Measurements from ENCODE around the gene GFI1B. TPM values are rescaled to one million over a fixed set of nuclear protein-coding genes. Genes with fewer than 3 reads are reported as not detected.
"Not testable (repeated sequence)": the region's sequence is repeated elsewhere in the genome, so short reads cannot be mapped to it uniquely, and the experiment has no call there.

GFI1B gene
- total RNA-seq, 2 experiments from 2014 or later = not detected

GRCh38 chr9:132955123-132955522, 23.4 kb upstream of the GFI1B start:
- no peaks in the 10 kb centered on the region for H3K36me3 Mint-ChIP-seq (ENCODE audit: low read depth)
- POLR2A ChIA-PET = no interaction called here
- no peak for TF ChIP-seq CTCF (IDR thresholded peaks at IDR 0.05)
- H3K4me1 Mint-ChIP-seq (ENCODE audit: low read depth) = no peaks in the 10 kb centered on the region
- H3K27me3 Mint-ChIP-seq = no peaks in the 10 kb centered on the region
- intact Hi-C loops (cut with micrococcal nuclease) = no loop called here
- CTCF ChIA-PET = no interaction called here
- H3K4me3 Mint-ChIP-seq = no peak overlapping the region
- H3K27ac Mint-ChIP-seq = no peak overlapping the region
- peaks cover 5% of the 10 kb centered on the region for H3K9me3 Mint-ChIP-seq
- no peak for ATAC-seq
- DNase-seq = no peak

GRCh38 chr9:132955768-132956167, 22.7 kb upstream of the GFI1B start:
- no peak for TF ChIP-seq CTCF (IDR thresholded peaks at IDR 0.05)
- CTCF ChIA-PET = no interaction called here
- DNase-seq (no peak), ATAC-seq (no peak)
- Mint-ChIP-seq H3K4me3 (no peak overlapping the region), H3K4me1 (ENCODE audit: low read depth) (no peaks in the 10 kb centered on the region), H3K9me3 (peaks cover 5% of the 10 kb centered on the region), H3K36me3 (ENCODE audit: low read depth) (no peaks in the 10 kb centered on the region), H3K27ac (no peak overlapping the region), H3K27me3 (no peaks in the 10 kb centered on the region)
- POLR2A ChIA-PET = no interaction called here
- intact Hi-C loops (cut with micrococcal nuclease) = no loop called here

GRCh38 chr9:132957805-132958204, 20.7 kb upstream of the GFI1B start:
- TF ChIP-seq CTCF (IDR thresholded peaks at IDR 0.05) = no peak

GRCh38 chr9:132961002-132961401, 17.5 kb upstream of the GFI1B start:
- ATAC-seq (no peak), DNase-seq (no peak)
- peaks cover 5% of the 10 kb centered on the region for H3K9me3 Mint-ChIP-seq
- no peak overlapping the region for H3K4me3 Mint-ChIP-seq
- intact Hi-C loops (cut with micrococcal nuclease) = no loop called here
- no peak for TF ChIP-seq CTCF (IDR thresholded peaks at IDR 0.05)
- no peak overlapping the region for H3K27ac Mint-ChIP-seq
- ChIA-PET CTCF (no interaction called here), POLR2A (no interaction called here)
- H3K36me3 Mint-ChIP-seq (ENCODE audit: low read depth) = no peaks in the 10 kb centered on the region
- no peaks in the 10 kb centered on the region for H3K4me1 Mint-ChIP-seq (ENCODE audit: low read depth)
- peaks cover 3% of the 10 kb centered on the region for H3K27me3 Mint-ChIP-seq

More at GRCh38 chr9:132957805-132958204, 20.7 kb upstream of the GFI1B start:
- ATAC-seq (no peak), DNase-seq (no peak)
- CTCF ChIA-PET = no interaction called here
- H3K36me3 Mint-ChIP-seq (ENCODE audit: low read depth) = no peaks in the 10 kb centered on the region
- no peak overlapping the region for H3K4me3 Mint-ChIP-seq
- H3K27me3 Mint-ChIP-seq = peaks cover 3% of the 10 kb centered on the region
- no peak overlapping the region for H3K27ac Mint-ChIP-seq
- POLR2A ChIA-PET = no interaction called here
- intact Hi-C loops (cut with micrococcal nuclease) = no loop called here
- H3K9me3 Mint-ChIP-seq = peaks cover 5% of the 10 kb centered on the region
- H3K4me1 Mint-ChIP-seq (ENCODE audit: low read depth) = no peaks in the 10 kb centered on the region

GRCh38 chr9:132965478-132965877, 13.0 kb upstream of the GFI1B start:
- ChIA-PET POLR2A (no interaction called here), CTCF (no interaction called here)
- no peak for TF ChIP-seq CTCF (IDR thresholded peaks at IDR 0.05)
- Mint-ChIP-seq H3K4me1 (ENCODE audit: low read depth) (no peaks in the 10 kb centered on the region), H3K27ac (no peak overlapping the region), H3K36me3 (ENCODE audit: low read depth) (no peaks in the 10 kb centered on the region), H3K27me3 (peaks cover 3% of the 10 kb centered on the region), H3K4me3 (no peak overlapping the region), H3K9me3 (no peaks in the 10 kb centered on the region)
- intact Hi-C loops (cut with micrococcal nuclease) = no loop called here
- ATAC-seq = no peak
- no peak for DNase-seq

- H3K4me3 Mint-ChIP-seq; POLR2A ChIA-PET; intact Hi-C loops (cut with micrococcal nuclease); H3K27me3 Mint-ChIP-seq; H3K36me3 Mint-ChIP-seq (ENCODE audit: low read depth); DNase-seq; H3K27ac Mint-ChIP-seq; CTCF ChIA-PET; H3K9me3 Mint-ChIP-seq; H3K4me1 Mint-ChIP-seq (ENCODE audit: low read depth); ATAC-seq: not testable (repeated sequence)
These were observed 10.6 kb upstream of the GFI1B start for GRCh38 chr9:132967908-132968307.
